Measurements from ENCODE around the gene DLK1.

The DLK1 gene

GRCh38 chr14:100727873-100728240 lies 1.2 kb downstream of the DLK1 start:
- no peak for TF ChIP-seq CTCF (IDR thresholded peaks at IDR 0.05; ENCODE audit: low read depth, low read length)
- H3K4me3 ChIP-seq (ENCODE audit: low read depth, low read length) = no peak overlapping the region

- no peak overlapping the region for H3K4me3 ChIP-seq (ENCODE audit: low read depth, low read length)
- TF ChIP-seq CTCF (IDR thresholded peaks at IDR 0.05; ENCODE audit: low read depth, low read length) = no peak
Observed at GRCh38 chr14:100728962-100729361, 2.3 kb downstream of the DLK1 start.

GRCh38 chr14:100729982-100730381 lies 3.3 kb downstream of the DLK1 start:
- no peak for TF ChIP-seq CTCF (IDR thresholded peaks at IDR 0.05; ENCODE audit: low read depth, low read length)
- no peak overlapping the region for H3K4me3 ChIP-seq (ENCODE audit: low read depth, low read length)

- H3K4me3 ChIP-seq (ENCODE audit: low read depth, low read length) = no peak overlapping the region
- TF ChIP-seq CTCF (IDR thresholded peaks at IDR 0.05; ENCODE audit: low read depth, low read length) = no peak
Observed at GRCh38 chr14:100730581-100730980, 3.9 kb downstream of the DLK1 start.

GRCh38 chr14:100731011-100731670 lies 4.4 kb downstream of the DLK1 start:
- no peak for TF ChIP-seq CTCF (IDR thresholded peaks at IDR 0.05; ENCODE audit: low read depth, low read length)
- no peak overlapping the region for H3K4me3 ChIP-seq (ENCODE audit: low read depth, low read length)

GRCh38 chr14:100731846-100732765 lies 5.4 kb downstream of the DLK1 start:
- no peak overlapping the region for H3K4me3 ChIP-seq (ENCODE audit: low read depth, low read length)
- no peak for TF ChIP-seq CTCF (IDR thresholded peaks at IDR 0.05; ENCODE audit: low read depth, low read length)

GRCh38 chr14:100732766-100733100 lies 6.0 kb downstream of the DLK1 start:
- TF ChIP-seq CTCF (IDR thresholded peaks at IDR 0.05; ENCODE audit: low read depth, low read length) = no peak
- H3K4me3 ChIP-seq (ENCODE audit: low read depth, low read length) = no peak overlapping the region

Measured in WI38 (cell line).